Measurements from ENCODE around the gene ASB17.

ASB17 gene

GRCh38 chr1:75932304-75932703 is at the start of gene ASB17:
Gene ASB17, minus strand, starts transcription at chr1:75932404. Its CDS starts 113 bp downstream, at chr1:75932291.
- DNase-seq: no peak

GRCh38 chr1:75980972-75981897 is 49.0 kb upstream of the ASB17 start:
- DNase-seq: peak; percentile 32

GRCh38 chr1:75970631-75971030 is 38.4 kb upstream of the ASB17 start:
- DNase-seq: no peak

GRCh38 chr1:75969550-75969949 is 37.3 kb upstream of the ASB17 start:
- DNase-seq: no peak

GRCh38 chr1:75967719-75968118 is 35.5 kb upstream of the ASB17 start:
- DNase-seq: no peak

- DNase-seq: no peak
These were observed 32.7 kb upstream of the ASB17 start for GRCh38 chr1:75964760-75965408.

- DNase-seq: peak; percentile 12
These were observed 32.0 kb upstream of the ASB17 start for GRCh38 chr1:75964110-75964759.

GRCh38 chr1:75954586-75954985 is 22.4 kb upstream of the ASB17 start:
- peak; percentile 74 for DNase-seq

- DNase-seq: no peak
These were observed 21.3 kb upstream of the ASB17 start for GRCh38 chr1:75953461-75953860.

- peak; percentile 63 for DNase-seq
These were observed 19.8 kb upstream of the ASB17 start for GRCh38 chr1:75952016-75952415.

GRCh38 chr1:75950176-75950575 is 18.0 kb upstream of the ASB17 start:
- no peak for DNase-seq

- peak; percentile 92 for DNase-seq
These were observed 10.8 kb upstream of the ASB17 start for GRCh38 chr1:75943037-75943436.

GRCh38 chr1:75937034-75937433 is 4.8 kb upstream of the ASB17 start:
- no peak for DNase-seq

- DNase-seq: no peak
These were observed 9.5 kb downstream of the ASB17 start for GRCh38 chr1:75922698-75923097.

GRCh38 chr1:75916834-75917233 is 15.4 kb downstream of the ASB17 start:
- DNase-seq: no peak

GRCh38 chr1:75908717-75909152 is 23.5 kb downstream of the ASB17 start:
- peak; percentile 80 for DNase-seq

GRCh38 chr1:75901371-75901770 is 30.8 kb downstream of the ASB17 start:
- DNase-seq: no peak

GRCh38 chr1:75884437-75884836 is 47.8 kb downstream of the ASB17 start:
- no peak for DNase-seq

GRCh38 chr1:75879985-75880384 is 52.2 kb downstream of the ASB17 start:
- no peak for DNase-seq

GRCh38 chr1:75870951-75871350 is 61.3 kb downstream of the ASB17 start:
- no peak for DNase-seq
